Measurements from ENCODE around the gene CBARP. TPM values are rescaled to one million over a fixed set of nuclear protein-coding genes. Genes with fewer than 3 reads are reported as not detected.

Gene CBARP
- total and polyA plus RNA-seq, 9 of the 15 experiments (the other 6 are each of a cell fraction or from before 2014, with no cell fraction given), result 0.03 to 8.9 (median 1.2) TPM; not detected in 1

GRCh38 chr19:1275260-1275975, 37.6 kb upstream of the CBARP start, which contains the start of gene FAM174C (continued):
- no peak for TF ChIP-seq MGA (IDR thresholded peaks at IDR 0.05)
- TF ChIP-seq PHF8 (IDR thresholded peaks at IDR 0.05; ENCODE audit: borderline replicate concordance, low read length), result peak; percentile 94; the same call in 1 of the 2 replicates
- TF ChIP-seq ZNF57 (CRISPR knock-in tag; IDR thresholded peaks at IDR 0.05), result no peak
- TF ChIP-seq STAT5B (CRISPR knock-in tag; IDR thresholded peaks at IDR 0.05), result no peak
- peak; percentile 43 for TF ChIP-seq SOX6 (IDR thresholded peaks at IDR 0.05)
- peak; percentile 49 for TF ChIP-seq CTCFL (IDR thresholded peaks at IDR 0.05; ENCODE audit: borderline replicate concordance, insufficient read depth, low read depth, low read length, poor library complexity, severe bottlenecking)
- peak; percentile 50 for TF ChIP-seq HNRNPLL (IDR thresholded peaks at IDR 0.05; ENCODE audit: low read depth, low read length, poor library complexity, severe bottlenecking)
- no peak for TF ChIP-seq HDAC6 (IDR thresholded peaks at IDR 0.05; ENCODE audit: low read depth, low read length)
- no peak for TF ChIP-seq NELFE (IDR thresholded peaks at IDR 0.05; ENCODE audit: insufficient read depth, insufficient read length)
- TF ChIP-seq MBD1 (CRISPR knock-in tag; IDR thresholded peaks at IDR 0.05), result no peak
- TF ChIP-seq NCOA6 (IDR thresholded peaks at IDR 0.05), result no peak
- TF ChIP-seq KLF13 (tag; IDR thresholded peaks at IDR 0.05; ENCODE audit: borderline replicate concordance, low read depth), result peak; percentile 48; the same call in 1 of the 2 replicates

All from K562 (cell line).